Bronchial epithelial cell (primary cell): Measurements from ENCODE around the gene PBX1. TPM values are rescaled to one million over a fixed set of nuclear protein-coding genes. Genes with fewer than 3 reads are reported as not detected.

Source experiments
- DNase-seq: peaks from one replicate; pipeline ENCODE4 v3.0.0-alpha.2; 2010; ENCODE audit warnings: low read depth
- FAIRE-seq: peaks from 2 replicates; lab custom pipeline; 2011; peaks lifted over from hg19 to GRCh38; lab: Jason Lieb, UNC
- H3K27me3 ChIP-seq: 2 replicates; pipeline ENCODE4 v1.5.1; 2011; ENCODE audit warnings: low read length; ENCODE audit not compliant: control insufficient read depth, insufficient read depth
- H3K36me3 ChIP-seq: 2 replicates; pipeline ENCODE4 v1.5.1; 2011; ENCODE audit warnings: low read length; ENCODE audit not compliant: control insufficient read depth, insufficient read depth
- H3K4me3 ChIP-seq: 2 replicates; pipeline ENCODE4 v1.5.1; 2011; ENCODE audit warnings: mild to moderate bottlenecking, low read depth, low read length, control low read depth
- total RNA-seq: library from RNA; depleted of rRNA; stranded (reverse); fragments of >200 nt; gene quantifications from 2 replicates; pipeline ENCODE4 v1.2.1, GENCODE V29; 2014
- TF ChIP-seq, protein P1 (sequence below): IDR thresholded peaks from 2 replicates; pipeline ENCODE4 v1.5.1; 2011; ENCODE audit warnings: mild to moderate bottlenecking, moderate library complexity, low read length, control low read depth, inconsistent platforms; ENCODE audit not compliant: insufficient read depth, severe bottlenecking

Gene PBX1
- total RNA-seq, 1 donor from 2014 or later, result 3.2 TPM

DNA sequence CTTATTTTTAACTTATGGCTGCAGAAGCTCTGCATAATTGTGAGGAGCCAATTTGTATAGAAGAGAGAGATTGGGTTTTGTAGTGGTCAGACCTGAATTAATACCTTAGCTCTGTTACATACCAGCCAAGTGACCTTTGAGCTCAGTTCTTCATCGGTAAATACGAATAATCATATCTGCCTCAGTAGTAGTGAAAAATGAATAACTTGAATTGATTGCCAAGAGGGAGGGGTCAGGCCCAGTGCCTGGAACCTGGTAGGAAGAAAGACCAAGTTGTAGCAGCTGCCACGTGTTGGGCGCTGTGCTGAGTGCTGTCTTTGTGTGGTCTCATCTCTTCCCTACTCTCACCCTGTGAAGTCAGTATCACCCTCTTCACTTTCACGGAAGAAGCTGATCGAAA, 247.5 kb downstream of the PBX1 start:
- Histone ChIP-seq H3K36me3 (no peaks in the 10 kb centered on the region), H3K27me3 (no peaks in the 10 kb centered on the region), H3K4me3 (no peak overlapping the region)
- TF ChIP-seq, protein P1, sequence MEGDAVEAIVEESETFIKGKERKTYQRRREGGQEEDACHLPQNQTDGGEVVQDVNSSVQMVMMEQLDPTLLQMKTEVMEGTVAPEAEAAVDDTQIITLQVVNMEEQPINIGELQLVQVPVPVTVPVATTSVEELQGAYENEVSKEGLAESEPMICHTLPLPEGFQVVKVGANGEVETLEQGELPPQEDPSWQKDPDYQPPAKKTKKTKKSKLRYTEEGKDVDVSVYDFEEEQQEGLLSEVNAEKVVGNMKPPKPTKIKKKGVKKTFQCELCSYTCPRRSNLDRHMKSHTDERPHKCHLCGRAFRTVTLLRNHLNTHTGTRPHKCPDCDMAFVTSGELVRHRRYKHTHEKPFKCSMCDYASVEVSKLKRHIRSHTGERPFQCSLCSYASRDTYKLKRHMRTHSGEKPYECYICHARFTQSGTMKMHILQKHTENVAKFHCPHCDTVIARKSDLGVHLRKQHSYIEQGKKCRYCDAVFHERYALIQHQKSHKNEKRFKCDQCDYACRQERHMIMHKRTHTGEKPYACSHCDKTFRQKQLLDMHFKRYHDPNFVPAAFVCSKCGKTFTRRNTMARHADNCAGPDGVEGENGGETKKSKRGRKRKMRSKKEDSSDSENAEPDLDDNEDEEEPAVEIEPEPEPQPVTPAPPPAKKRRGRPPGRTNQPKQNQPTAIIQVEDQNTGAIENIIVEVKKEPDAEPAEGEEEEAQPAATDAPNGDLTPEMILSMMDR, result no peak
- DNase-seq (no peak), FAIRE-seq (no peak)

DNA sequence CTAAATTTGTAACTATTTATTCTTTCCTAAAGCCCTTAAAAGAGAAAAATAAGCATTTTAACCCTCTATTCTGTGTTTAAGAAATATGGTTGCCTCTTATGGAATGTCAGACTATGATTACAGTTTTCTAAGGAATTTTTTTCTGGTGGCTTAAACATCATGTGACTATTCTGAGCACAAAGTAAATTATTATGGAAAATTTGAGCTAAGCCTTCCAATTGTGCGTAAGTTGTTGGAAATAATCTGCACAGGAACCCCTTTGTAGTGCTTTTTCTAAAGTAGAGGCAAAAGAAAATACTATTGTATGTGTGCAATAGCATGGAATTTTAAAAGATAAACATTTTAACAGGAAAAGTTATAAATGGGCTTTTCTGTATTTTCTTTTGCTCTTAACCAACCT, 254.8 kb downstream of the PBX1 start:
- Histone ChIP-seq H3K27me3 (no peaks in the 10 kb centered on the region), H3K4me3 (no peak overlapping the region), H3K36me3 (no peaks in the 10 kb centered on the region)
- DNase-seq (no peak), FAIRE-seq (no peak)
- TF ChIP-seq, protein P1, result no peak

DNA sequence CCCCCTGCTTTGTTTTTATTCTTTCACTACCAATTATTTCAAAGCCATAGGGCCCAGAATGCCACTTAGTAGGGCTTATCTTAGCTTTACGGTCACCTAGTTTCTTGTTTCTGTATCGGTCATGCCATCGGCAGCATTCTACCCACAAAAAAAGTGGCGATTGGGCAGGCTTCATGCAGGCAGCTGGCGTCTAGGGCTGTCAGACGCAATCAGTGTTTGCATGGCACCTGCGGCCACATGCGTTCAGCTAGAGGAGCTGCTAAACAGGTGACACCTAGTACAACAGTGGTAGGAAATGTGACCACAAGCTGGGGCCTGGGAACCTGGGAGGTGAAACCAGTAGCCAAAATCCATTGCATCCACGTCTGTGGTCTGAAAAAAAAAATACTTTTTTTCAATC, 262.7 kb downstream of the PBX1 start:
- FAIRE-seq (no peak), DNase-seq (no peak)
- Histone ChIP-seq H3K4me3 (no peak overlapping the region), H3K27me3 (no peaks in the 10 kb centered on the region), H3K36me3 (no peaks in the 10 kb centered on the region)
- TF ChIP-seq, protein P1, result no peak

DNA sequence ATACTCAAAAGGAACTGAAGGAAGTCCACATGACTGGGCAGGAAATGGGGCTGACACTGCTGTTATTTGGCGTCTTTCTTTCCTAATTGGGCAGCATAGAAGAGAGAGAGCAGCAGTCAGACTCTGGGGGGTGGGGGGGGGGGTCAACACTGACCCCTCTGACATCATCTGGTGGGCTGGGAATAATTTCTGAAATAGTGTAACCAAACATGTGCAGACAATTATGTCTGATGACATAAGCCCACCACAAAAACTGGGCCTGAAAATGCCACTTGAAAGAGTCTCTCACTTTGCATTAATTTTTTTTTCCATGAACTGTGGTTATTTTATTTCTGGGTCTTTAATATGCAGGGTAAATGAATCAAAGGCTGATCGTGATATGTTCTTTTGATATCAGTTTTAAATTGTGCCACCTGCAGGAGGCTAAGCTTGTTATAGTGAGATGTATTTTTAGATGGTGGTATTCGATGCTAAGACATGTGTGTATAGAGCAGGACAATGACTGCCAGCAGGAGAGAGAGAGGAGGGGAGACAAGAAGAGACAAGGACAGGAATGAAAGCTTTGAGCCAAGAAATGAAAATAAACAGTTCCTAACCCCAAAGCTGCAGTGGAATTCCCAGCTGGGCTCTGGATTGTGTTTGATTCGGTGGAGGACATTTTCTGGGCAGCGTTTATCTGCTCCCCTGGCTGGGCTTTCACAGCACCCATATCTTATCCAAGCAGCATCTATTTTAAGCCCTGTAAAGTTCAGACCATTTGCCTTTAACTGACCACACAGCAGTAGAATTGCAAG, 264.7 kb downstream of the PBX1 start:
- TF ChIP-seq, protein P1, result no peak
- no peak overlapping the region for H3K4me3 ChIP-seq
- no peaks in the 10 kb centered on the region for H3K36me3 ChIP-seq
- FAIRE-seq (no peak), DNase-seq (no peak)
- no peaks in the 10 kb centered on the region for H3K27me3 ChIP-seq

DNA sequence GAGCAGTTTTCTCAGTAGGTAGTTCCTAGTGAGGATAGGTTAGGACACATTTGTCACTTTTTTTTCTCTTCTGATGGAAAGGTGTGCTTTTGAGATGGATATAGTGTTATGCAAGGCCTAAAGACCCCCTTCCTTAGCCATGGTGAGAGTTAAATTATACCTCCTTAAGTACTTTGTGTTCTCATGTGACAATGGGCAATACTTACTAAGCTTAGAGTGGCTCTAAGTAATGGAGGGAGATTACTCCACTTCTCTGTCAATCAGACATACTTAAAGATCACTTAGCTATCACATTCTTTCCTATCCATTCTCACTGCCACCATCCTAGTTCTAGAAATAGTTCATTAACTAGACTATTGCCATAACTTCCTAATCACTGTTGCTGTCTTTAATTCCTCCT, 265.6 kb downstream of the PBX1 start:
- H3K4me3 ChIP-seq, result no peak overlapping the region
- TF ChIP-seq, protein P1, result no peak
- no peaks in the 10 kb centered on the region for H3K27me3 ChIP-seq
- FAIRE-seq (no peak), DNase-seq (no peak)
- no peaks in the 10 kb centered on the region for H3K36me3 ChIP-seq

DNA sequence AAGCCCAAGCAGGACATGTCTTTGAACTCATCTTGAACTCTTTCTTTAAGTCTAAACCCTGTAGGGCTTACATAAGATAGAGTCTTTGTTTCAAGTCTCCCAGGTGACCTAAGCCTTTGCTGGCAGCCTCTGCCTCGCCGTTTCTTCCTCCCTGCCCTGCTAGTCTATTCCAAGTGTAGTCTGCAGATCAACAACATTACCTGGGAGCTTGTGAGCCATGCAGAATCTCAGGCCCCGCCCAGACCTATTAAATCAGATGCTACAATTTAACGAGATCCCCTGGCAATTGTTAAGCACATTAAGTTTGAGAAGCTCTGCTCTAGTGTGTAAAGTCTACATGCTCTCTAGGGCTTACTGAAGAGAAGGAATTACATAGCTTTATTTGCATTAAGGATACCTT, 271.6 kb downstream of the PBX1 start:
- FAIRE-seq (no peak), DNase-seq (peak; percentile 47)
- TF ChIP-seq, protein P1, result no peak
- Histone ChIP-seq H3K27me3 (no peaks in the 10 kb centered on the region), H3K36me3 (no peaks in the 10 kb centered on the region), H3K4me3 (no peak overlapping the region)
